KOPT-K1 (cell line): Measurements from ENCODE around the gene MCM7.

Source experiments
- H3K27ac ChIP-seq: fragments of 200-600 bp; sonication (generic); 2 replicates; pipeline ENCODE4 v1.5.1; 2016; ENCODE audit warnings: antibody characterized with exemption, mild to moderate bottlenecking, low read depth, low read length; ENCODE audit not compliant: poor library complexity, severe bottlenecking
- H3K36me3 ChIP-seq: fragments of 200-600 bp; sonication (generic); 2 replicates; pipeline ENCODE4 v1.5.1; 2017; ENCODE audit warnings: antibody characterized with exemption, mild to moderate bottlenecking, low read length, moderate library complexity; ENCODE audit not compliant: insufficient read depth
- H3K9me3 ChIP-seq: fragments of 200-600 bp; sonication (generic); 2 replicates; pipeline ENCODE4 v1.5.1; 2017; ENCODE audit warnings: antibody characterized with exemption, low read length, mild to moderate bottlenecking; ENCODE audit not compliant: insufficient read depth, poor library complexity, severe bottlenecking

Gene MCM7

GRCh38 chr7:100091411-100092181 is 9.6 kb downstream of the MCM7 start:
- H3K9me3 ChIP-seq = no peaks in the 10 kb centered on the region
- H3K36me3 ChIP-seq = peaks cover 63% of the 10 kb centered on the region
- H3K27ac ChIP-seq = no peak overlapping the region

- H3K27ac ChIP-seq = no peak overlapping the region
- no peaks in the 10 kb centered on the region for H3K9me3 ChIP-seq
- peaks cover 55% of the 10 kb centered on the region for H3K36me3 ChIP-seq
Measured at GRCh38 chr7:100090527-100091410, 10.4 kb downstream of the MCM7 start.

GRCh38 chr7:100089458-100090196 is 11.6 kb downstream of the MCM7 start:
- H3K27ac ChIP-seq = peak overlapping the region; percentile 80
- H3K36me3 ChIP-seq = peaks cover 44% of the 10 kb centered on the region

GRCh38 chr7:100088621-100089457 is 12.4 kb downstream of the MCM7 start, which contains the start of gene COPS6:
Gene COPS6 (plus strand): TSS chr7:100088969. CDS start chr7:100088991, 22 bp downstream.
- Histone ChIP-seq H3K9me3 (no peaks in the 10 kb centered on the region), H3K27ac (peak within 1 kb of the TSS; percentile 80), H3K36me3 (peaks cover 36% of the 10 kb centered on the region)

More at GRCh38 chr7:100089458-100090196, 11.6 kb downstream of the MCM7 start:
- H3K9me3 ChIP-seq = no peaks in the 10 kb centered on the region

- H3K9me3 ChIP-seq = no peaks in the 10 kb centered on the region
- peaks cover 29% of the 10 kb centered on the region for H3K36me3 ChIP-seq
- peak overlapping the region; percentile 80 for H3K27ac ChIP-seq
Measured at GRCh38 chr7:100088095-100088620, 13.0 kb downstream of the MCM7 start.

GRCh38 chr7:100087055-100087750 is 14.0 kb downstream of the MCM7 start:
- Histone ChIP-seq H3K36me3 (peaks cover 19% of the 10 kb centered on the region), H3K9me3 (no peaks in the 10 kb centered on the region), H3K27ac (no peak overlapping the region)

GRCh38 chr7:100085515-100085914 is 15.7 kb downstream of the MCM7 start:
- Histone ChIP-seq H3K9me3 (no peaks in the 10 kb centered on the region), H3K36me3 (peaks cover 3% of the 10 kb centered on the region), H3K27ac (no peak overlapping the region)

GRCh38 chr7:100082978-100083377 is 18.2 kb downstream of the MCM7 start:
- Histone ChIP-seq H3K9me3 (no peaks in the 10 kb centered on the region), H3K36me3 (peaks cover 19% of the 10 kb centered on the region), H3K27ac (no peak overlapping the region)

GRCh38 chr7:100081535-100082102 is 19.6 kb downstream of the MCM7 start, which contains the start of gene ZNF3:
Gene ZNF3 (minus strand): TSS chr7:100081723. CDS start chr7:100077357, 4,366 bp downstream.
- Histone ChIP-seq H3K36me3 (peaks cover 33% of the 10 kb centered on the region), H3K9me3 (no peaks in the 10 kb centered on the region), H3K27ac (peak within 1 kb of the TSS; percentile 71)

GRCh38 chr7:100080907-100081534 is 20.2 kb downstream of the MCM7 start:
- no peaks in the 10 kb centered on the region for H3K9me3 ChIP-seq
- H3K27ac ChIP-seq = peak overlapping the region; percentile 71
- H3K36me3 ChIP-seq = peaks cover 39% of the 10 kb centered on the region

- Histone ChIP-seq H3K36me3 (peaks cover 58% of the 10 kb centered on the region), H3K27ac (no peak overlapping the region), H3K9me3 (peaks cover 16% of the 10 kb centered on the region)
Measured at GRCh38 chr7:100079024-100079560, 22.1 kb downstream of the MCM7 start.

GRCh38 chr7:100077205-100077604 is 24.0 kb downstream of the MCM7 start:
- Histone ChIP-seq H3K27ac (no peak overlapping the region), H3K9me3 (peaks cover 35% of the 10 kb centered on the region), H3K36me3 (peaks cover 77% of the 10 kb centered on the region)
